HCT116 (cell line): ENCODE results near the gene SAT1. TPM values are rescaled to one million over a fixed set of nuclear protein-coding genes. Genes with fewer than 3 reads are reported as not detected.

Source experiments
- total RNA-seq: library from RNA; stranded (reverse); gene quantifications from one replicate; pipeline ENCODE4 v1.2.1, GENCODE V29; 2021; ENCODE audit not compliant: unreplicated experiment

The SAT1 gene
- total RNA-seq, 1 experiment from 2014 or later = 821 TPM

Other genes starting within 250 kb of the SAT1 start
- gene PRDX4, start 115.7 kb upstream of the SAT1 start, total RNA-seq = 122 TPM
- 59.7 TPM for gene ACOT9, start 39.9 kb upstream of the SAT1 start, total RNA-seq
- gene APOO, start 124.8 kb downstream of the SAT1 start, total RNA-seq = 34.5 TPM
- not detected for gene CXorf58, start 124.8 kb downstream of the SAT1 start, total RNA-seq
- 10.1 TPM for gene KLHL15, start 244.0 kb downstream of the SAT1 start, total RNA-seq